NCI-H2227 (cell line): Measurements from ENCODE around the gene C14orf93.
A peak's percentile ranks its signal among the peaks of the same experiment; 100 is the strongest.
"Not testable (repeated sequence)": the region's sequence is repeated elsewhere in the genome, so short reads cannot be mapped to it uniquely, and the experiment has no call there.

Experiments
- DNase-seq: peaks from one replicate; lab custom pipeline; 2025; ENCODE audit not compliant: unreplicated experiment; lab: John Stamatoyannopoulos, UW

The C14orf93 gene

GRCh38 chr14:22976620-22977433 lies 33.1 kb downstream of the C14orf93 start:
- no peak for DNase-seq

- no peak for DNase-seq
These were observed 35.2 kb downstream of the C14orf93 start for GRCh38 chr14:22974530-22975313.

GRCh38 chr14:22973217-22974032 lies 36.5 kb downstream of the C14orf93 start:
- peak; percentile 59 for DNase-seq

- no peak for DNase-seq
These were observed 37.5 kb downstream of the C14orf93 start for GRCh38 chr14:22972313-22972930.

GRCh38 chr14:22971152-22971551 lies 38.8 kb downstream of the C14orf93 start:
- no peak for DNase-seq

- DNase-seq, result no peak
These were observed 43.1 kb downstream of the C14orf93 start for GRCh38 chr14:22966783-22967269.

GRCh38 chr14:22965916-22966782 lies 43.8 kb downstream of the C14orf93 start:
- not testable (repeated sequence) for DNase-seq

- DNase-seq, result no peak
These were observed 47.8 kb downstream of the C14orf93 start for GRCh38 chr14:22962061-22962676.

GRCh38 chr14:22955702-22956569 lies 54.0 kb downstream of the C14orf93 start:
- DNase-seq, result no peak

- DNase-seq, result no peak
These were observed 57.5 kb downstream of the C14orf93 start for GRCh38 chr14:22952418-22952817.

- not testable (repeated sequence) for DNase-seq
These were observed 58.1 kb downstream of the C14orf93 start for GRCh38 chr14:22951795-22952194.

GRCh38 chr14:22945642-22946041 lies 64.3 kb downstream of the C14orf93 start:
- no peak for DNase-seq

GRCh38 chr14:22939684-22940083 lies 70.3 kb downstream of the C14orf93 start:
- DNase-seq, result no peak
